Neuronal stem cell (in vitro differentiated cells): ENCODE data around the gene RECK.
"Not testable (repeated sequence)": the region's sequence is repeated elsewhere in the genome, so short reads cannot be mapped to it uniquely, and the experiment has no call there.

ENCODE experiments used
- DNase-seq: peaks from one replicate; pipeline ENCODE4 v3.0.0-alpha.2; 2013; ENCODE audit warnings: low spot score
- H2AFZ ChIP-seq: one replicate; pipeline ENCODE4 v1.6.1; 2013; ENCODE audit warnings: mild to moderate bottlenecking, low read length, inconsistent platforms
- H2AK5ac ChIP-seq: 2 replicates; pipeline ENCODE4 v1.6.1; 2013; ENCODE audit warnings: low read depth, mild to moderate bottlenecking, inconsistent platforms, low read length, moderate library complexity, mixed read lengths
- H2BK120ac ChIP-seq: 2 replicates; pipeline ENCODE4 v1.6.1; 2013; ENCODE audit warnings: low read depth, mild to moderate bottlenecking, inconsistent platforms, low read length, moderate library complexity, mixed read lengths
- H2BK12ac ChIP-seq: one replicate; pipeline ENCODE4 v1.6.1; 2013; ENCODE audit warnings: low read length, inconsistent platforms
- H2BK15ac ChIP-seq: 2 replicates; pipeline ENCODE4 v1.6.1; 2013; ENCODE audit warnings: mild to moderate bottlenecking, low read length, inconsistent platforms, mixed read lengths
- H2BK5ac ChIP-seq: one replicate; pipeline ENCODE4 v1.6.1; 2013; ENCODE audit warnings: inconsistent platforms, mild to moderate bottlenecking, low read length, moderate library complexity
- H3K14ac ChIP-seq: one replicate; pipeline ENCODE4 v1.6.1; 2013; ENCODE audit warnings: low read length, inconsistent platforms
- H3K18ac ChIP-seq: 2 replicates; pipeline ENCODE4 v1.6.1; 2013; ENCODE audit warnings: low read length, inconsistent platforms
- H3K23ac ChIP-seq: 2 replicates; pipeline ENCODE4 v1.6.1; 2013; ENCODE audit warnings: low read depth, mild to moderate bottlenecking, mixed read lengths, low read length, inconsistent platforms; ENCODE audit not compliant: poor library complexity
- H3K27ac ChIP-seq: replicated peaks from 3 replicates; pipeline ENCODE4 v1.5.1; 2013; ENCODE audit warnings: low read length, inconsistent platforms
- H3K27me3 ChIP-seq, 3 experiments: 2 replicates each; pipeline ENCODE4 v1.6.1; 2013; ENCODE audit warnings: low read length in 3 of 3, mild to moderate bottlenecking in 2 of 3, inconsistent platforms in 1 of 3, low read depth in 1 of 3, mixed read lengths in 1 of 3, moderate library complexity in 1 of 3; ENCODE audit not compliant: control insufficient read depth in 3 of 3, insufficient read depth in 3 of 3
- H3K36me3 ChIP-seq, 2 donors: replicated peaks in 1 of 2; 2 replicates each; pipeline ENCODE4 v1.6.1; 2013; ENCODE audit warnings: low read length in 2 of 2; ENCODE audit not compliant: control insufficient read depth in 2 of 2, insufficient read depth in 2 of 2
- H3K4ac ChIP-seq: 2 replicates; pipeline ENCODE4 v1.6.1; 2013; ENCODE audit warnings: inconsistent platforms, mild to moderate bottlenecking, low read length, moderate library complexity
- H3K4me1 ChIP-seq, 2 donors: 1 replicate in 1 of 2; 2 replicates in 1 of 2; pipeline ENCODE4 v1.6.1; 2013; ENCODE audit warnings: low read length in 2 of 2, low read depth in 1 of 2; ENCODE audit not compliant: control insufficient read depth in 2 of 2, insufficient read depth in 1 of 2
- H3K4me2 ChIP-seq: one replicate; pipeline ENCODE4 v1.6.1; 2013; ENCODE audit warnings: mild to moderate bottlenecking, low read length, inconsistent platforms; ENCODE audit not compliant: insufficient read depth, poor library complexity, severe bottlenecking
- H3K4me3 ChIP-seq, 2 donors: 2 replicates each; pipeline ENCODE4 v1.5.1; 2013; ENCODE audit warnings: low read length in 2 of 2, mild to moderate bottlenecking in 2 of 2, inconsistent platforms in 1 of 2, moderate library complexity in 1 of 2
- H3K79me1 ChIP-seq: one replicate; pipeline ENCODE4 v1.6.1; 2013; ENCODE audit warnings: low read depth, mild to moderate bottlenecking, inconsistent platforms, low read length, moderate library complexity
- H3K9ac ChIP-seq: one replicate; pipeline ENCODE4 v1.6.1; 2013; ENCODE audit warnings: mild to moderate bottlenecking, low read depth, low read length, inconsistent platforms; ENCODE audit not compliant: poor library complexity
- H3K9me3 ChIP-seq, 2 donors: replicated peaks in 1 of 2; 2 replicates each; pipeline versions ENCODE3 to v1.6.1; 2013; ENCODE audit warnings: low read length in 2 of 2, mild to moderate bottlenecking in 2 of 2, inconsistent platforms in 1 of 2, low read depth in 1 of 2, mixed read lengths in 1 of 2, moderate library complexity in 1 of 2; ENCODE audit not compliant: control insufficient read depth in 2 of 2, insufficient read depth in 1 of 2
- H4K8ac ChIP-seq: one replicate; pipeline ENCODE4 v1.6.1; 2013; ENCODE audit warnings: low read depth, mild to moderate bottlenecking, inconsistent platforms, low read length, moderate library complexity
- H4K91ac ChIP-seq: one replicate; pipeline ENCODE4 v1.6.1; 2013; ENCODE audit warnings: low read length, low read depth, mild to moderate bottlenecking, inconsistent platforms; ENCODE audit not compliant: poor library complexity
- WGBS, 2 donors: extraction: QIAGEN DNeasy Blood & Tissue Kit; methylation state at CpG; one replicate each; pipeline ENCODE4 v1.1.7; 2013; ENCODE audit warnings: missing lambda C conversion rate in 2 of 2, mixed read lengths in 1 of 2; ENCODE audit not compliant: insufficient read length in 2 of 2, insufficient replicate concordance in 1 of 2; ENCODE audit errors: extremely low coverage in 2 of 2; 5-methylcytosine and 5-hydroxymethylcytosine counted together

The RECK gene

DNA sequence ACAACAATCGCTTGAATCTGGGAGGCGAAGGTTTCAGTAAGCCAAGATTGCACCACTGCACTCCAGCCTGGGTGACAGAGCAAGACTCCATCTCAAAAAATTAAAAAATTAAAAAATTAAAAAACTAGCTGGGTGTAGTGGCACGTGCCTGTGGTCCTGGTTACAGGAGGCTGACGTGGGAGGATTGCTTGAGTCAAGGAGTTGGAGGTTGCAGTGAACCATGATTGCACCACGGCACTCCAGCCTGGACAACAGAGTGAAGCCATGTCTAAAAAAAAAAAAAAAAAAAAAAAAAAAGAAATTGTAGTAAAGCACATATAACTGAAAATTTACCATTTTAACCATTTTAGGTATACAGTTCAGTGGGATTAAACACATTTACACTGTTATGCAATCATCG is 119.4 kb downstream of the RECK start:
- H2BK12ac ChIP-seq, result no peak overlapping the region
- peaks cover 5 to 14% of the 10 kb centered on the region in 2 donors for H3K9me3 ChIP-seq
- no peak overlapping the region for H2AK5ac ChIP-seq
- H3K4ac ChIP-seq, result no peak overlapping the region
- no CpG with 5 or more reads among the region's 6 CpGs for WGBS, 2 donors
- H3K4me1 ChIP-seq, result peaks cover 8 to 9% of the 10 kb centered on the region in 2 donors
- H3K18ac ChIP-seq, result no peak overlapping the region
- H3K79me1 ChIP-seq, result no peaks in the 10 kb centered on the region
- no peaks in the 10 kb centered on the region for H3K27me3 ChIP-seq
- no peak overlapping the region for H2BK5ac ChIP-seq
- no peak overlapping the region for H4K91ac ChIP-seq
- no peak overlapping the region for H2AFZ ChIP-seq
- no peak overlapping the region for H3K14ac ChIP-seq
- H3K4me3 ChIP-seq, result no peak overlapping the region
- H3K23ac ChIP-seq, result no peak overlapping the region
- H3K9ac ChIP-seq, result no peak overlapping the region
- no peak overlapping the region for H3K27ac ChIP-seq
- DNase-seq, result no peak
- H2BK120ac ChIP-seq, result no peak overlapping the region
- no peak overlapping the region for H2BK15ac ChIP-seq
- H4K8ac ChIP-seq, result no peak overlapping the region
- peaks cover 2 to 3% of the 10 kb centered on the region in 2 donors for H3K36me3 ChIP-seq
- no peak overlapping the region for H3K4me2 ChIP-seq

DNA sequence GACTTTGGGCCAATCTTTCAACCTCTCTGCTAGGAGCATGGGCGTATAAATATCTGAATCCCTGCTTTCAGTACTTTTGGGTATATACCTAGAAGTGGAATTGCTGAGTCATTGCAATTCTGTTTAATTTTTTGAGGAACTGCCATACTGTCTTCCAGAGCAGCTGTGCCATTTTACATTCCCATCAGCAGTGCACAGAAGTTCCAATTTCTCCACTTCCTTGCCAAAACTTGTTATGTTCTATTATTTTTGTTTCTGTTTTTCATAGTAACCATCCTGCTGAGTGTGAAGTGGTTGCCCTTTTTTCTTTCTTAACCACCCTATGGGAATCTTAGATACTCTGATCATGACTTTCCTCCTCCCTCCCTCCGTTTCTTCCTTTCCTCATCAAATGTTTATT is 121.4 kb downstream of the RECK start:
- no CpG with 5 or more reads among the region's 2 CpGs for WGBS, 2 donors
- H3K79me1 ChIP-seq, result no peaks in the 10 kb centered on the region
- DNase-seq, result no peak
- no peak overlapping the region for H2BK12ac ChIP-seq
- no peak overlapping the region for H2BK15ac ChIP-seq
- no peak overlapping the region for H3K4me2 ChIP-seq
- no peak overlapping the region for H2BK5ac ChIP-seq
- no peak overlapping the region for H2AK5ac ChIP-seq
- no peak overlapping the region for H3K27ac ChIP-seq
- no peak overlapping the region for H3K23ac ChIP-seq
- no peaks in the 10 kb centered on the region for H3K27me3 ChIP-seq
- H3K4ac ChIP-seq, result no peak overlapping the region
- peaks cover 5 to 14% of the 10 kb centered on the region in 2 donors for H3K9me3 ChIP-seq
- H3K4me1 ChIP-seq, result peaks cover 15 to 21% of the 10 kb centered on the region in 2 donors
- no peak overlapping the region for H2BK120ac ChIP-seq
- H4K91ac ChIP-seq, result no peak overlapping the region
- no peak overlapping the region for H3K14ac ChIP-seq
- no peak overlapping the region for H4K8ac ChIP-seq
- H3K4me3 ChIP-seq, result no peak overlapping the region
- H3K9ac ChIP-seq, result no peak overlapping the region
- H3K18ac ChIP-seq, result no peak overlapping the region
- peaks cover 2 to 3% of the 10 kb centered on the region in 2 donors for H3K36me3 ChIP-seq
- no peak overlapping the region for H2AFZ ChIP-seq

DNA sequence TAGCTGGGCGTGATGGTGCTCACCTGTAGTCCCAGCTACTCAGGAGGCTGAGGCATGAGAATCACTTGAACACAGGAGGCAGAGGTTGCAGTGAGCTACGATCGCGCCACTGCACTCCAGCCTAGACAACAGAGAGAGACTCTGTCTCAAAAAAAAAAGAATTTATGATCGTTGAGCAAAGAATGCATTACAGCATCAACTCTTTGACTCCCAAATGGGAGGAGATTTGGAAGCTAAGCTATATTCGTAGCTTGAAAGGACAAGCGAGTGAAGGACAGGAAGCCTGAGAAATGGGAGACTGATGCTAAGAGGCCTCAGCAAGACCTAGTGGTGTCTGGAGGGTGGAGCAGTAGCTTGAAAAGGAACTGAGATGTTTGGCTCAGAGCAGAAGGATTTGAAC is 122.2 kb downstream of the RECK start:
- Histone ChIP-seq H2BK5ac (no peak overlapping the region), H3K4me1 (peaks cover 20 to 29% of the 10 kb centered on the region in 2 donors), H3K9me3 (peaks cover 5 to 14% of the 10 kb centered on the region in 2 donors), H2AK5ac (no peak overlapping the region), H3K18ac (no peak overlapping the region), H3K4me3 (no peak overlapping the region), H2BK120ac (no peak overlapping the region), H3K79me1 (no peaks in the 10 kb centered on the region), H4K91ac (no peak overlapping the region), H3K4ac (no peak overlapping the region), H3K4me2 (no peak overlapping the region), H3K36me3 (peaks cover 2 to 3% of the 10 kb centered on the region in 2 donors), H2AFZ (no peak overlapping the region), H2BK12ac (no peak overlapping the region), H3K9ac (no peak overlapping the region), H3K27ac (no peak overlapping the region), H3K27me3 (no peaks in the 10 kb centered on the region), H4K8ac (no peak overlapping the region), H2BK15ac (no peak overlapping the region), H3K23ac (no peak overlapping the region), H3K14ac (no peak overlapping the region)
- no CpG with 5 or more reads among the region's 7 CpGs for WGBS, 2 donors
- DNase-seq, result no peak

DNA sequence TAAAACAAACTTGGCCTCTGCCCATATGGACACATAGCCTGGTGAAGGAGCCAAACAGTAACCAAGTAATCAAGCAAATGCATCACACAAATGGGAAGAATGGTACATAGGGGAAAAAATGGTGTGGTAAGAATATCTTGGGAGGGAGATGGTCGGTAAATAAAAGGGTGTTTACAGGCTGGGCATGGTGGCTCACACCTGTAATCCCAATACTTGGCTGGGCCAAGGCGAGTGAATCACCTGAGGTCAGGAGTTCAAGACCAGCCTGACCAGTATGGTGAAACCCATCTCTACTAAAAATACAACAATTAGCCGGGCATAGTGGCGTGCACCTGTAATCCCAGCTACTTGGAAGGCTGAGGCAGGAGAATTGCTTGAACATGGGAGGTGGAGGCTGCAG is 122.8 kb downstream of the RECK start:
- not testable (repeated sequence) for H3K14ac ChIP-seq, DNase-seq, H3K27ac ChIP-seq, H3K9ac ChIP-seq, H3K4me3 ChIP-seq, H2BK12ac ChIP-seq, H2AK5ac ChIP-seq, H3K4me2 ChIP-seq, H3K4ac ChIP-seq, H3K18ac ChIP-seq, H2BK5ac ChIP-seq, H3K36me3 ChIP-seq, H4K91ac ChIP-seq, H2BK120ac ChIP-seq, H2BK15ac ChIP-seq, H4K8ac ChIP-seq, H3K27me3 ChIP-seq, H3K79me1 ChIP-seq, H2AFZ ChIP-seq, H3K23ac ChIP-seq
- WGBS, 2 donors, result 100% methylated on average over 1 of the region's 4 CpGs; no CpG with 5 or more reads in 1 of the 2 donors
- Histone ChIP-seq H3K9me3 (peaks cover 5 to 14% of the 10 kb centered on the region in 2 donors), H3K4me1 (peaks cover 16 to 27% of the 10 kb centered on the region in 2 donors)
